ENCODE data around the gene CYCS.

DNA sequence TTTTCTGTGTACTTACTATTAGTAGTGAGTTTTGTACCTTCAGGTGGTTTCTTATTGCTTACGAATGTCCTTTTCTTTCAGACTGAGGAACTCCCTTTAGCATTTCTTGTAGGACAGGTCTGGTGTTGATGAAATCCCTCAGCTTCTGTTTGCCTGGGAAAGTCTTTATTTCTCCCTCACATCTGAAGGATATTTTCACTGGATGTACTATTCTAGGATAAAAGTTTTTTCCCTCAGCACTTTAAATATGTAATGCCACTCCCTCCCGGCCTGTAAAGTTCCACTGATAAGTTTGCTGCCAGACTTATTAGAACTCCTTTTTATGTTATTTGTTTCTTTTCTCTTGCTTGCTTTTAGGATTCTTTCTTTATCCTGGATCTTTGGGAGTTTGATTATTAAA, 1.7 kb upstream of the CYCS start:
- TF ChIP-seq, protein P1, sequence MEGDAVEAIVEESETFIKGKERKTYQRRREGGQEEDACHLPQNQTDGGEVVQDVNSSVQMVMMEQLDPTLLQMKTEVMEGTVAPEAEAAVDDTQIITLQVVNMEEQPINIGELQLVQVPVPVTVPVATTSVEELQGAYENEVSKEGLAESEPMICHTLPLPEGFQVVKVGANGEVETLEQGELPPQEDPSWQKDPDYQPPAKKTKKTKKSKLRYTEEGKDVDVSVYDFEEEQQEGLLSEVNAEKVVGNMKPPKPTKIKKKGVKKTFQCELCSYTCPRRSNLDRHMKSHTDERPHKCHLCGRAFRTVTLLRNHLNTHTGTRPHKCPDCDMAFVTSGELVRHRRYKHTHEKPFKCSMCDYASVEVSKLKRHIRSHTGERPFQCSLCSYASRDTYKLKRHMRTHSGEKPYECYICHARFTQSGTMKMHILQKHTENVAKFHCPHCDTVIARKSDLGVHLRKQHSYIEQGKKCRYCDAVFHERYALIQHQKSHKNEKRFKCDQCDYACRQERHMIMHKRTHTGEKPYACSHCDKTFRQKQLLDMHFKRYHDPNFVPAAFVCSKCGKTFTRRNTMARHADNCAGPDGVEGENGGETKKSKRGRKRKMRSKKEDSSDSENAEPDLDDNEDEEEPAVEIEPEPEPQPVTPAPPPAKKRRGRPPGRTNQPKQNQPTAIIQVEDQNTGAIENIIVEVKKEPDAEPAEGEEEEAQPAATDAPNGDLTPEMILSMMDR (IDR thresholded peaks at IDR 0.05), result no peak
- TF ChIP-seq EZH2 (IDR thresholded peaks at IDR 0.05; ENCODE audit: borderline replicate concordance, insufficient read depth, low read depth, low read length, poor library complexity, severe bottlenecking), result no peak
